Right atrium auricular region (tissue), 2 donors: ENCODE measurements around the gene PUM1. TPM values are rescaled to one million over a fixed set of nuclear protein-coding genes. Genes with fewer than 3 reads are reported as not detected.

Experiments
- DNase-seq: peaks from one replicate; pipeline ENCODE4 v3.0.0-alpha.2; 2019; ENCODE audit warnings: low spot score
- H3K27ac ChIP-seq, 2 donors: fragments of 200-600 bp; sonication (generic); 1 replicate in 1 of 2; 2 replicates in 1 of 2; pipeline ENCODE4 v1.5.1; 2016 to 2019
- H3K27me3 ChIP-seq, 2 donors: fragments of 200-600 bp; sonication (generic); one replicate each; pipeline versions ENCODE4 v1.5.1 to v1.6.0; 2017 to 2019
- H3K36me3 ChIP-seq: fragments of 200-600 bp; sonication (generic); one replicate; pipeline ENCODE4 v1.5.1; 2016
- H3K4me1 ChIP-seq, 2 donors: fragments of 200-600 bp; sonication (generic); one replicate each; pipeline versions ENCODE4 v1.5.1 to v1.6.0; 2017 to 2019
- H3K4me3 ChIP-seq, 2 donors: fragments of 200-600 bp; sonication (generic); 1 replicate in 1 of 2; 2 replicates in 1 of 2; pipeline ENCODE4 v1.5.1; 2017 to 2019; ENCODE audit warnings: mild to moderate bottlenecking in 1 of 2, moderate library complexity in 1 of 2
- H3K9me3 ChIP-seq, 2 donors: fragments of 200-600 bp; sonication (generic); one replicate each; pipeline ENCODE4 v1.5.1; 2019
- CTCF ChIP-seq, 2 donors: fragments of 200-600 bp; sonication (generic); IDR thresholded peaks; one replicate each; pipeline ENCODE4 v1.5.1; 2019; ENCODE audit warnings: antibody characterized with exemption in 2 of 2
- total RNA-seq, 2 donors: library from RNA; depleted of rRNA; stranded (reverse); fragments of >200 nt; gene quantifications; one replicate each; pipeline ENCODE4 v1.1.0, GENCODE V29; 2016

Gene PUM1
- total RNA-seq, 2 donors from 2014 or later = 51.2 to 68.8 TPM

- no peaks in the 10 kb centered on the region for H3K27me3 ChIP-seq
- H3K36me3 ChIP-seq = peaks cover 29% of the 10 kb centered on the region
- no peak overlapping the region for H3K27ac ChIP-seq
- no peaks in the 10 kb centered on the region for H3K4me1 ChIP-seq
- DNase-seq = no peak
- H3K9me3 ChIP-seq = no peaks in the 10 kb centered on the region
- TF ChIP-seq CTCF (IDR thresholded peaks at IDR 0.05) = no peak
- no peak overlapping the region for H3K4me3 ChIP-seq
Observed at GRCh38 chr1:30930631-30931173, 134.8 kb downstream of the PUM1 start.

- DNase-seq = no peak
- Histone ChIP-seq H3K36me3 (peaks cover 24% of the 10 kb centered on the region), H3K4me3 (no peak overlapping the region), H3K4me1 (no peaks in the 10 kb centered on the region), H3K27ac (no peak overlapping the region), H3K27me3 (no peaks in the 10 kb centered on the region), H3K9me3 (no peaks in the 10 kb centered on the region)
- TF ChIP-seq CTCF (IDR thresholded peaks at IDR 0.05) = no peak
Observed at GRCh38 chr1:30929944-30930525, 135.5 kb downstream of the PUM1 start.

- Histone ChIP-seq H3K36me3 (peaks cover 17% of the 10 kb centered on the region), H3K4me3 (no peak overlapping the region), H3K9me3 (no peaks in the 10 kb centered on the region), H3K27ac (no peak overlapping the region), H3K27me3 (no peaks in the 10 kb centered on the region), H3K4me1 (no peaks in the 10 kb centered on the region)
- DNase-seq = no peak
- TF ChIP-seq CTCF (IDR thresholded peaks at IDR 0.05) = peak; percentile 63 to 77
Observed at GRCh38 chr1:30929135-30929889, 136.2 kb downstream of the PUM1 start.

- no peaks in the 10 kb centered on the region for H3K9me3 ChIP-seq
- no peak overlapping the region for H3K4me3 ChIP-seq
- no peaks in the 10 kb centered on the region for H3K4me1 ChIP-seq
- no peaks in the 10 kb centered on the region for H3K27me3 ChIP-seq
- no peak overlapping the region for H3K27ac ChIP-seq
- peaks cover 12% of the 10 kb centered on the region for H3K36me3 ChIP-seq
- no peak for TF ChIP-seq CTCF (IDR thresholded peaks at IDR 0.05)
- no peak for DNase-seq
Observed at GRCh38 chr1:30928789-30929134, 136.8 kb downstream of the PUM1 start.

- Histone ChIP-seq H3K4me1 (no peaks in the 10 kb centered on the region), H3K4me3 (no peak overlapping the region), H3K9me3 (no peaks in the 10 kb centered on the region), H3K27ac (no peak overlapping the region), H3K27me3 (no peaks in the 10 kb centered on the region), H3K36me3 (peaks cover 7% of the 10 kb centered on the region)
- no peak for DNase-seq
- TF ChIP-seq CTCF (IDR thresholded peaks at IDR 0.05) = no peak
Observed at GRCh38 chr1:30928171-30928570, 137.3 kb downstream of the PUM1 start.
